Adrenal gland (tissue), 12 donors: ENCODE data around the gene PIGS. TPM values are rescaled to one million over a fixed set of nuclear protein-coding genes. Genes with fewer than 3 reads are reported as not detected.
"Not testable (repeated sequence)": the region's sequence is repeated elsewhere in the genome, so short reads cannot be mapped to it uniquely, and the experiment has no call there.

Source experiments
- DNase-seq, 7 donors: peaks; one replicate each; pipeline ENCODE4 v3.0.0-alpha.2; 2019 to 2020
- H3K27ac ChIP-seq, 5 donors: fragments of 200-600 bp; sonication (generic) in 4 of 5; 1 replicate in 3 of 5; 2 replicates in 2 of 5; pipeline versions ENCODE4 v1.5.1 to v1.8.0; 2016 to 2020; ENCODE audit warnings: mild to moderate bottlenecking in 1 of 5
- H3K27me3 ChIP-seq: fragments of 200-600 bp; 2 replicates; pipeline ENCODE4 v1.8.0; 2021
- H3K36me3 ChIP-seq, 2 donors: fragments of 200-600 bp; replicated peaks in 1 of 2; 1 replicate in 1 of 2; 2 replicates in 1 of 2; pipeline versions ENCODE4 v1.5.1 to v1.8.0; 2018 to 2022
- H3K4me1 ChIP-seq, 2 donors: fragments of 200-600 bp; replicated peaks in 1 of 2; 1 replicate in 1 of 2; 2 replicates in 1 of 2; pipeline versions ENCODE4 v1.5.1 to v1.8.0; 2018 to 2021
- H3K4me3 ChIP-seq, 4 donors: fragments of 200-600 bp; sonication (generic) in 3 of 4; one replicate each; pipeline ENCODE4 v1.5.1; 2016 to 2018
- H3K9me3 ChIP-seq, 3 donors: fragments of 200-600 bp; sonication (generic) in 1 of 3; replicated peaks in 1 of 3; 1 replicate in 2 of 3; 2 replicates in 1 of 3; pipeline versions ENCODE4 v1.5.1 to v1.8.0; 2016 to 2021
- CTCF ChIP-seq, 6 experiments: fragments of 450-650 bp in 4 of 6; fragments of 200-600 bp in 2 of 6; sonication (generic) in 1 of 6; IDR thresholded peaks; 1 replicate in 5 of 6; 2 replicates in 1 of 6; pipeline versions ENCODE4 v1.5.1 to v1.8.0; 2016 to 2021; ENCODE audit warnings: antibody characterized with exemption in 6 of 6, mild to moderate bottlenecking in 2 of 6, moderate library complexity in 1 of 6
- POLR2A ChIP-seq, 2 donors: fragments of 450-650 bp; IDR thresholded peaks; one replicate each; pipeline ENCODE4 v1.6.1; 2017; ENCODE audit warnings: antibody characterized with exemption in 2 of 2, mild to moderate bottlenecking in 2 of 2, moderate library complexity in 1 of 2
- WGBS, 4 donors: extraction: QIAGEN DNeasy Blood & Tissue Kit in 2 of 4; methylation state at CpG; one replicate each; pipeline versions ENCODE4 v1.1.5 to v1.1.7; 2013 to 2017; 5-methylcytosine and 5-hydroxymethylcytosine counted together
- intact Hi-C, 2 donors: fragments of 100-400 bp; cut with DNase I; formaldehyde crosslinking; loops; one replicate each; pipeline versions ENCODE4 v1.14.1 to v1.15.0; 2022 to 2023
- polyA plus RNA-seq, 3 donors: library from polyadenylated mRNA; stranded (reverse); fragments of 200-250 nt in 2 of 3; fragments of 350-450 nt in 1 of 3; fragmentation: Illumina TruSeq in 1 of 3; extraction: RNeasy Lipid Tissue Mini Kit (QIAGEN cat#74804) in 1 of 3; gene quantifications; one replicate each; pipeline ENCODE4 v1.2.3, GENCODE V29; 2013 to 2014
- total RNA-seq, 9 donors: library from RNA; depleted of rRNA in 4 of 9; stranded (reverse); fragments of >200 nt in 4 of 9; fragments of 120-200 nt in 1 of 9; fragmentation: NEBNext Ultra II Directional in 1 of 9; extraction: Animal tissue kit (Norgen Biotek cat#: 25700) in 1 of 9; gene quantifications; one replicate each; pipeline versions ENCODE4 v1.1.0 to v1.2.4, GENCODE V29; 2013 to 2023
- donor health status: healthy with polysubstance abuse.
- donor health status: Bipolar disorder and iron deficiency.
- donor health status: DM: yes; HTN: yes; CAD: no.
- donor health status: DM: no; HTN: no; CAD: no.
- donor health status: DM: no; HTN: no; CAD: no.
- donor health status: DM: yes; HTN: yes; CAD: no.

The PIGS gene
- total and polyA plus RNA-seq, 12 donors, result 9.2 to 73.0 (median 55.6) TPM

DNA sequence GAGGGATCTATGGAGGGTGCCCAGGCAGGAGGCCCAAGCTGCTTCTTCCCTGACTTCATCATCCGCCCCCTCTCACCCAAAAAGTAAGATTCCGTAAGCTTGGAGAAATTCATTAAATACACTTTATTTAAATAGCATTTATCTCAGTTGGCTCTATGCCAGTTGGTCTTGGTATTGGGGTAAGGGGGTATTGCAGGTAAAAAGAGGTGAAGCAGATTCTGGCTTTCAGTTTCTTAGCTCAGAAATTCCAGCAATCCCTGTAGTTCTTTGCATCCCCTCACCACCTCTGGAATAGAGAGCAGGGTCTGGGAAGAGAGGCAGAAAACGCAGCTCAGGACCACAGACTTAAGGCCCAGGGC is 6.1 kb upstream of the PIGS start:
- Histone ChIP-seq H3K4me3 (no peak overlapping the region), H3K27ac (peak overlapping the region in 1 of 5 donors; percentile 63), H3K4me1 (peaks cover 0 to 5% of the 10 kb centered on the region in 2 donors), H3K27me3 (no peaks in the 10 kb centered on the region), H3K36me3 (no peaks in the 10 kb centered on the region), H3K9me3 (no peaks in the 10 kb centered on the region)
- no peak for DNase-seq
- no peak for TF ChIP-seq CTCF (IDR thresholded peaks at IDR 0.05)
- TF ChIP-seq POLR2A (IDR thresholded peaks at IDR 0.05), result no peak
- intact Hi-C loops, result no loop called here
- 92 to 100% (median 96%) methylated on average over 3 of the region's 3 CpGs for WGBS, 4 donors

DNA sequence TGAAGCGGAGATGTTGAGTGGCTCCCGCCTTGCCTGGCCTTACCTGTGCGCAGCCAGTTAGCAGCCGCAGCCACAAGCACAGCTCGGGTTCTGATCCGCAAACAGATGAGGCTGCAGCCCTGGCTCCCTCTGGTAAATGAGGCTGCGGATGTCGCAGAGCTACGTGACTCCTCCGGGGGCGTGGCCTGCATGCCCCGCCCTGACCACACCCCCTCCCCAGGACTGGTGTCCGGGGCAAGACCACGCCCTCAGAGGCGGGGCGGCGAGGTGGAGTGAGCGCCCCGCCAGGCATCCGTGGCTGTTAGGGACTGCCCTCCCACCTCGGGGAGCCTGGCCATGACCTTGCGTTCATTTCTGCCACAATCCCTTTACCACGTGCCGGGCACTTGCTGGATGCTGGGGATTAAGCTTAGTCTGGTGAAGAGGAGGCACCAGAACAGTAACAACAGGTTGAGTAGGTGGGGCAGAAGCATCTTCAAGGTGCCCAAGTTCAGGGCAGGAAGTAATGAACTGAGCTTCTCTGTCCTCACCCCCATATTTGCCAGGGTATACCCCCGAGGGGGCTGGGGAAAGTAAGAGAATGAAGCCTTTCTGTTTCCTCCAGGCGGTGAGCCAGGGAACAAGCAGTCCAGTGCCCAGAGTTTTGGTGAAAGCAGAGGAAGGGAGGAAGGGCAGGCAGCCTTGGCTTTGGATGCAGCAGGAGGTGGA is 5.6 kb upstream of the PIGS start, which contains the start of gene ALDOC:
Gene ALDOC (minus strand): TSS at position 138 of the 708 bp plus-strand sequence. CDS start 1,363 bp downstream, outside the sequence.
- 5 to 12% (median 10%) methylated on average over 10 to 25 of the region's 26 CpGs for WGBS, 4 donors
- H3K4me3 ChIP-seq, result peak within 1 kb of the TSS in 1 of 4 donors; percentile 20
- H3K36me3 ChIP-seq, result no peaks in the 10 kb centered on the region
- H3K4me1 ChIP-seq, result peaks cover 2 to 11% of the 10 kb centered on the region in 2 donors
- intact Hi-C loops, result no loop called here
- peak within 1 kb of the TSS in 2 of 5 donors; percentile 1 to 63 for H3K27ac ChIP-seq
- no peaks in the 10 kb centered on the region for H3K27me3 ChIP-seq
- no peaks in the 10 kb centered on the region for H3K9me3 ChIP-seq
- peak; percentile 84 to 92 for TF ChIP-seq POLR2A (IDR thresholded peaks at IDR 0.05)
- TF ChIP-seq CTCF (IDR thresholded peaks at IDR 0.05), result no peak
- peak; percentile 95 to 99 (median 97) for DNase-seq

DNA sequence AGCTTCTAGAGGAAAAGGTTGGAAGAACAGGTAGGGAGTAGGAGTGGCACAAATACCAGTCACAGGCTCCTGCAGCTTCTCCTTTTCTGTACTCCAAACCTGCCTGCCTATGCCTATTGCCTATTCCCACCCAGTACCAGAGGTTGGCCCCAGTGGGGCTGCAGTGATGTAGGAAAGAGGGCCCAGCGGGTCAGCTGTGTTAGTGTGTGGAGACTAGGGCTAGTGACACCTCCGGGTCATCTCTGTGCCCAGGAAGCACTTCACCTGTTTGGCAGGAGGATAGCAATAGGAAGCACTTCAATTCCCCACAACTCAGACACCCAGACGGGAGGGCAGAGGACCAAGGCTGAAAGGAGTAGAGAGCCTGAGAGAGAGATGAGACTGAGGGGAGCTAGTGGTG is 4.7 kb upstream of the PIGS start:
- H3K9me3 ChIP-seq, H3K4me3 ChIP-seq, intact Hi-C loops, H3K27ac ChIP-seq, H3K36me3 ChIP-seq, H3K27me3 ChIP-seq, DNase-seq: not testable (repeated sequence)
- 59 to 76% (median 73%) methylated on average over 3 of the region's 3 CpGs for WGBS, 4 donors
- H3K4me1 ChIP-seq, result peaks cover 3 to 13% of the 10 kb centered on the region in 2 donors

DNA sequence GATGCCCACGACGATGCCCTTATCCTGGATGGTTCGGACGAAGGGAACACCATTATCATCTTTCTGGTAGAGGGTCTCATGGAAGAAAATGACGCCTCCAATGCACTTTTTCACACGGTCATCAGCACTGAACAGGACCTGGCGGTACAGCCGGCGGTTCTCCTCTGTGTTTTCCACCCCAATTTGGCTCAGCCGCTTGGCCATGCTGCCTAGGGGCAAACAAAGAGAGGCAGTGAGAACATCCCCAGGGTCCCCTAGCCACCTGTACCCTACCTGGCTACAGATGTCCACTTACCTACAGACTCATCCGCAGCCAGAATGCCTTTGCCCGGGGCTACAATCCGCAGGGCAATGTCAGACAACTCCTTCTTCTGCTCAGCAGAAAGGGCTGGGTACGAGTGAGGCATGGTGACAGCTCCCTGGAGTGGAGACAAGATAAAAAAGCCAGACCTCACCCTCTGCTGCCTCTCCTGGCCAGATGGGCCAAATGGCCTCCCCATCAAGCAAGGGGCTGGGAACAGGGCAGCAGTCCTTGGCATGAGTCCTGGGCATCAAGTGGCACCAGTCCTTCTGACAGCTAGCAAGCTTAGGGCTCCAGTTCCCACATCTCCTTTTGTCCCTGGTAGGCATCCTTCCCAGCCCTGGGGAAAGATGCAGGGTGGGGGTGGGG is 3.9 kb upstream of the PIGS start:
- Histone ChIP-seq H3K4me3 (no peak overlapping the region), H3K4me1 (peaks cover 6 to 18% of the 10 kb centered on the region in 2 donors), H3K36me3 (no peaks in the 10 kb centered on the region), H3K9me3 (no peaks in the 10 kb centered on the region), H3K27ac (no peak overlapping the region), H3K27me3 (no peaks in the 10 kb centered on the region)
- TF ChIP-seq CTCF (IDR thresholded peaks at IDR 0.05), result no peak
- TF ChIP-seq POLR2A (IDR thresholded peaks at IDR 0.05), result no peak
- intact Hi-C loops, result no loop called here
- WGBS, 4 donors, result 85 to 95% (median 93%) methylated on average over 13 to 14 of the region's 14 CpGs
- DNase-seq, result no peak
